GM19463 (cell line): ENCODE measurements around the gene SCAMP2.
A peak's percentile ranks its signal among the peaks of the same experiment; 100 is the strongest.
"Not testable (repeated sequence)": the region's sequence is repeated elsewhere in the genome, so short reads cannot be mapped to it uniquely, and the experiment has no call there.

Source experiments
- ATAC-seq: cut with Tn5 transposase; IDR thresholded peaks from one replicate; pipeline ENCODE4 v1.9.1; 2021; ENCODE audit warnings: mild to moderate bottlenecking, moderate library complexity; ENCODE audit not compliant: unreplicated experiment

The SCAMP2 gene

DNA sequence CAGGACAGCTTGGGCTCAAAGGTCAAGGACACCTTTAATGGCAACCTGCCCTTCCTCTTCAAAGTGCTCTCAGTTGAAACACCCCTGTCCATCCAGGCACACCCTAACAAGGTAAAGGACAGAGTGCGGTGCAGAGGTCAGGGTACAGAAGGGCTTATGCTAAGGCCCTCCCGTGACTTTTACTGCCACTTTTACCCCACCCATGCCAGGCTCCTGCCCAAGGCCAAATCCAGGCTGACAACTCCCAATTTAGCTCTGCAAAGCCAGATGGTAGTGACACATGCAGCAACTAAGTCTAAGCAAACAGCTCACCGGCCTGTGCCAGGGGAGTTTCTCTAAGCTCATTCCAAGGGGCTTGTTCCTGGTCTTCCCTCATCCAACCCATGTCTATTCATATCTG, 18.3 kb upstream of the SCAMP2 start:
- no peak for ATAC-seq

DNA sequence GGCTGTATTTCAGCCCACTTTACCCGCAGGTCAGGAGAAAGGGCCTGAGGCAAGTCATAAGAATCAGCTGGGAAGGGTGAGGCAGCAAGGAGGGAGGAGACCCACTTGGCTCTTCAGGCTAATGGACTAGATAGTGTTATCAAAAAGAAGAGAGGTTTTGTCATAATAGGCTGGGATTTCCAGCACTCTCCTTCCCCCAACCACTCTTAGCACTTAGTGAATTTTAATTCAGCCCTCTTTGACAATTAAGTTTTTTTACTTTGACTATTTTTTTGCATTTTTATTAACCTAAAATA, 17.4 kb upstream of the SCAMP2 start:
- ATAC-seq: no peak

DNA sequence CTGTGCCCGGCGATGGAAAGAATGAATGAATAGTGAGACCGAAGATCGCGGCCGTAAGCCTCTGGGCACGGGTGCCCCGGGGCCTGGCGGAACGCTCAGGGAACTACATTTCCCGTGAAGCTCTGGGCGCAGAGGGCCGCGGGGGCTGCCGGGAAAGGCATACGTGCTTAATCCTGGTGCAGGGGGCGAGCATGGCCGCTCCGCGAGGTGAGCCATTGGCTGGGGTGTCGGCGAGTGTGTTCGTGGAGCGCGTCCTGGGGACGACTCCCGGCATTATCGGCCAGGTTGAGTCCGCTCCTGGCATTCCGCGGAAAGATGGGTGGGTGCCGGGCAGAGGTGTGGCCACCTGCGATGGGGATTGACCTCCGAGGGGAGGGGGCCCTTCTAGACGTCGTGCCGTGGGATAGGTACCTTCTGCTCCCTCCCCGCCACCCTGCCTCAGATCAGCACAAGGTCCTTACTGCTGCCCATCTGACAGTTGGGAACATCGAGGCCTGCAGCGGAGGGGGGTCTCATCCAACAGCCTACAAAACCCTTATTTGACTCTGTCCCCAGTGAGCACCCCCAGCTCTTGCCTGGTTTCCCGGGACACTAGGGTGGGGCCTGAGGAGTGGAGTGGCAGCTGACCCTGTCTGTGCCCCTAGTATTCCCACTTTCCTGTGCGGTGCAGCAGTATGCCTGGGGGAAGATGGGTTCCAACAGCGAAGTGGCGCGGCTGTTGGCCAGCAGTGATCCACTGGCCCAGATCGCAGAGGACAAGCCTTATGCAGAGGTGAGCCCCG, 16.9 kb upstream of the SCAMP2 start, which contains the start of gene MPI:
MPI (plus strand) TSS at position 160 of the 782 bp plus-strand sequence; CDS start at position 192, 32 bp downstream.
- peak; percentile 92 for ATAC-seq

DNA sequence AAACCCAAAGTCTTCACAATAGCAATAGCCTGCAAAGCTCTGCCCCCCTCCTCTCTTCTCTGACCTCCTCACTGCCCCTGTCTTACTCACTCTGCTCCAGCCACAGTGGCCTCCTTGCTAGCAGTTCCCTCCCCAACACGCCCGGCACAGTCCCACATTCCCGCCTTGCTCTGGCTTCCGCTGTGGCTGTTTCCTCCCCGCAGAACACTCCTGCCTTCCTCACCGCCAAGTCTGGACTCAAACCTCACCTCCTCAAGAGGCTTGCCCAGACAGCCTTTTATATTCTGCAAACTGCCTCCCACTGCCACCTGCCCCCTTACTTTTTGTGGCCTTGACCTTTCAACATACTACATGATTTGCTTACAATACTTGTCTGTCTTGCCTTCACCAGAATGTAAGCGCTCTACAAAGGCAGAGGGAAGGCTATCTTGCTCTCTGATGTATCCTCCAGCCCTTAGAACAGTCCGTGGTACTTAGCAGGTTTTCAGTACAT, 16.3 kb upstream of the SCAMP2 start:
- no peak for ATAC-seq

DNA sequence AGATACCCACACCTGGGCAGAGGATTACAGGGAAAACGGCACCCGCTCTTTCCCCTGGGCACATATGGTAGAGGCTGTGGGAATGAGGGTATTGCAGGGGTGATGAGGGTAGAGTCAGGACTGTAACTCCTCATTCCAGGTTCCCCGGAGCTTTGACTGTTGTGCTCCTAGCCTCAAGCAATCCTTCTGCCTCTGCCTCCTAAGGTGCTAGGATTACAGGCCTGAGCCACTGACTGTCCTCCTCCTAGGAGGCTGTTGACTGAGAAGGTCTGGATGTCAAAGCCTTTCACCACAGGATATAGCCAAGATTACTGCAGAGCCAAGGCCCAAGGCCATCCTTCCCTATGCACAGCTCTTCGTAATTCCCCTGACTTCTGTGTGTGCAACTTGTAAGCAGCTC, 15.6 kb upstream of the SCAMP2 start:
- ATAC-seq: no peak

DNA sequence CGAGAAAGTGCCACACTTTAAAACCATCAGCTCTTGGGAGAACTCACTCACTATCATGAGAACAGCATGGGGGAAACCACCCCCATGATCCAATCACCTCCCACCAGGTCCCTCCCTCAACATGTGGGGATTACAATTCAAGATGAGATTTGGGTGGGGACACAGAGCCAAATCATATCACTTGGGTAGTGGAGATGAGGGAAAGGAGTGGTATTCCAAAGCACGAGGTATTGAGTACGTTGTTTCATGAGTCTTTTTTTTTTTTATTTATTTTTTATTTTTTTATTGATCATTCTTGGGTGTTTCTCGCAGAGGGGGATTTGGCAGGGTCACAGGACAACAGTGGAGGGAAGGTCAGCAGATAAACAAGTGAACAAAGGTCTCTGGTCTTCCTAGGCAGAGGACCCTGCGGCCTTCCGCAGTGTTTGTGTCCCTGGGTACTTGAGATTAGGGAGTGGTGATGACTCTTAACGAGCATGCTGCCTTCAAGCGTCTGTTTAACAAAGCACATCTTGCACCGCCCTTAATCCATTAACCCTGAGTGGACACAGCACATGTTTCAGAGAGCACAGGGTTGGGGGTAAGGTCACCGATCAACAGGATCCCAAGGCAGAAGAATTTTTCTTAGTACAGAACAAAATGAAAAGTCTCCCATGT, 14.5 kb upstream of the SCAMP2 start:
- ATAC-seq: not testable (repeated sequence)

DNA sequence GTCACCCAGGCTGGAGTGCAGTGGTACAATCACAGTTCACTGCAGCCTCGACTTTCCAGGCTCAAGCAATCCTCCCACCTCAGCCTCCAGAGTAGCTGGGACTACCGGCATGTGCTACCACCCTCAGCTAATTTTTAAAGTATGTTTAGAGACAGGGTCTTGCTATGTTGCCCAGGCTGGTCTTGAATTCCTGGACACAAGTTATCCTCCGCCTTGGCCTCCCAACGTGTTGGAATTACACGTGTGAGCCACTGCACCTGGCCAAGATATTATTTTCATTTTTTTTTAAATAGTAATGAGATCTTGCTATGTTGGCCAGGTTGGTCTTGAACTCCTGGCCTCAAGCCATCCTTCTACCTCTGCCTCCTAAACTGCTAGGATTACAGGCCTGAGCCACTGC, 12.3 kb upstream of the SCAMP2 start:
- no peak for ATAC-seq

DNA sequence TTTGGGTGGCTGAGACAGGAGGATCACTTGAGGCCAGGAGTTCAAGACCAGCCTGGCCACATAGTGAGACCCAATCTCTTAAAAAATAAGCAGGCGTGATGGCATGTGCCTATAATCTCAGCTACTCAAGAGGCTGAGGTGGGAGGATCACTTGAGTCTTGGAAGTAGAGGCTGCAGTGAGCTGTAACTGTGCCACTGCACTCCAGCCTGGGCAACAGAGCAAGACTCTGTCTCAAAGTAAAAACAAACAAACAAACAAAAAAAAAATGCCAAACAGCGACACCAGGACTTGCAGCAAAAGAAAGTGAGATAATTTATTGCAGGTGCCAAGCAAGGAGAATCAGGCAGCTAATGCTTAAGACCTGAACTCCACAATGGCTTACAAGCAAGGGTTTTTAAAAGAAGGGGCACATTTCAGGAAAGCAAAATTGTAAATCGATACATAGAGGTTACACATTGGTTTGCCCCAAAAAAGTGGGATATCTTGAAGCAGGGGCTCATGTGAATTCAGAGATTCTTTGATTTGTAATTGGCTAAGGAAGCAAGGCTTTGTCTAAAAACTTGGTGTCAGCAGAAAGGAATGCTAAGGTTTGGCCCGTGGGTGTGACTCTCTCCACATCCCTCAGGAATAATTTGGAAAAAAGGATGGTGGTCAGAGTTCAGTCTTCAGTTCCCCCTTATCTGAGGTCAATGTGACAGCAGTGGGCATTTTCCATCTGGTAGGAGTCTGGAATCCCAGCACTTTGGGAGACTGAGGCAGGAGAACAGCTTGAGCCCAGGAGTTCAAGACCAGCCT, 11.5 kb upstream of the SCAMP2 start:
- no peak for ATAC-seq

DNA sequence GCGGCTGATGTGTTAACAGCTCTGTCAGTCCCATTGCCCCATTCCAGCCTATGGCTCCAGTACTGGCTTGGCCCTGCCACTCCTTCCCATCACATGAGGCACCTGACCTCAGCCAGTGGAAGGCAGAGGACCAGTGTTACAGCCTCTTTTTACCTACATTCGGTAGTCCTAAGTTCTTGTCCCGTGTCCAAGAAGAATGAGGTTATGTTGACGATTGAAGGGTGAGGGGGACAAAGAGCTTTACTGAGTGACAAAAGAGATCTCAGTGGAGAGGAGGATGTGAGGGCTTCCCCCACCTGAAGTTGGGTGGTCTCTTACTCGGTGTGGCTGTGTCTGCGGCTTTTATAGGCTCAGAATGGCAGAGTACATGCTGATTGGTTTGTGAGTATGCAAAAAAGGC, 9.4 kb upstream of the SCAMP2 start:
- no peak for ATAC-seq

DNA sequence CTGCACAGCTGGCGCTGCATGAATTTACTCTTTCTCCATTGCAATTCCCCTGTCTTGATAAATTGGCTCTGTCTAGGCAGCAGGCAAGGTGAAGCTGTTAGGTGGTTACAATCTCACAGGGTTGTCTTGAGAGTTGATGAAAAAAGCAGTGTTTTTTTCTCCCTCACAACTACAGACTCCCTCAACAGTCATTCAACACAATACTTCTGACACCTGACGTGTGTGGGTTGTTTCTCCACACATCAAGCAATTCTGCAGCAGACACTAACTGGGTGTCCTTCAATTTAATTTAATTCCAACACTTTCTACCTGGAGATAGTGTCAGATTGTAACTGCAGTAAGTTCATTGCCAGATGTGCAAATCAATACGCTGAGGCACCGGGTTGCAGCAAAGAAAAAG, 5.1 kb upstream of the SCAMP2 start:
- ATAC-seq: no peak

DNA sequence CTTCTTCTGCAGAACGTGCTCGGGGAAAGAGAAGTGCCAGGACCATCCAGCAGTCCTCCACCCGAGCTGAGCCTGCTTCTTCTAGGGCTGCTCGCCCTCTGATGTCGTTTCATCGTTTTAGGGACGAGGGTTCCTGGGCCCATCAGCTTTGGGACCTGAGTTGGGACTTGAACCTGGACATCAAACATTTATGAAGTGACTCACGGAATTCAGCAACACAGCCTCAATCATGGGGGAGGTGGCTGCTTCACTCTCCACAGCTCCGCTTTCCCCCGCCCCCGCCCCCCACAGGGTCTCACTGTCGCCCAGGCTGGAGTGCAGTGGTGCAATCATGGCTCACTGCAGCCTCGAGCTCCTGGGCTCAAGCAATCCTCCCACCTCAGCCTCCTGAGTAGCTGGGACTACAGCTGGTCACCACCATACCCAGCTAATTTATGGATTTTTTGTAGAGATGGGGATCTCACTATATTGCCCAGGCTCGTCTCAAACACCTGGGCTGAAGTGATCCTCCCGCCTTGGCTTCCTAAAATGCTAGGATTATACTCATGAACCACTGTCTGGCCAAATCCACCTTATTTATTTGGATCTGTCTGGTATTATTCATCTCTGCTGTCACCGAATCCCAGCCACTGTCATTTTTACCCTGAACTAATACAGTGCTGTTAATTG, 725 bp upstream of the SCAMP2 start:
- ATAC-seq: no peak

DNA sequence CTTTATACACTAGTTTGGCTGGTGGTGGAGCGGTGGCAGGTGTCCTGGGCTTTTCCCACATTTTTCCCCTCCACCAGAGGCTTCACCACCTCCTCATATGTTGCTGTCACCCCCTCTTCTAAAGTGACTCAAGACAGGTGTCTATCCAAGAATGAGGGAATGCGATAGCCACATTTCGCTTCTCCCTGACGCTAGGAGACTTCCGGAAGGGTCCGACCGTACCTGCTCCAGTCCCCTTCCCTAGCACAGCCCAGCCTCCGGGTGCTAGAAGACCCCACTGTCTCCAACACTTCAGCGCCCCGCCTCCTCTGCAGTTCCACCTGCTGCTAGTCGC, 496 bp downstream of the SCAMP2 start:
- no peak for ATAC-seq

DNA sequence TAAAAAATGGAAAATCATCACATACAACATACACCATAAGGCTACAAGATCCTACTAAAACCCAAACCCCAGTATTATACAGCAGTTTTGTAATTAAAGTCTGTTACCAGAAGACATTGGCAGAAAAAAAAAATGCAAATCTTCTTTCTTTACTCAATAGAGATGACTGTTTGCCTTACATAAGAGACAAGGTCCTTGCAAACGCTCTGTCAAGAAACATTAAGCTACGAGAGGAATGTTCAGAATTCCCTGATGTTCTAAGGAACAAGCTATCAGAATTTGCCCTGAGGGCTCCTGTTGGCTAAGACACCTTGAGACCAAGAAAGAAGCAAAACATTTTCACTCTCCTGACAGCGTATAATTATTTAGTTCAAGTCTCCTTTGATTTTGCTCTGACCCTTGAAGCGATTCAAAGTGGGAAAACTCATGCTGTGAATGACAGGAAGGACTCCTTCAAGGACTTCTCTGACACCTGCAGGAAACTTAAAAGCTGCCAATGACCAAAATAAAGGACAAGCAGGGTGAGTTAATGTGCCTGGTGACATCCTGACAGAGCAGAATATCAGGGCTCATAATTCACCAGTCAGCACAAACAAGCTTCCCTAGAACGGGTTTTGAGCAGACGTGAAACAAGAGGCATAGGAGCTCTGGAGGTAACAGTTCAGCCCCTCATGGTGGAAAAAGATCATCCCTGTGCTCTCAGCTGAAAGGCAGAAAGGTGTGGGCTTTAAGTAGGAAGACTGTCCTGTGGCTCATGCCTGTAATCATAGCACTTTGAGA, 2.5 kb downstream of the SCAMP2 start:
- ATAC-seq: no peak

DNA sequence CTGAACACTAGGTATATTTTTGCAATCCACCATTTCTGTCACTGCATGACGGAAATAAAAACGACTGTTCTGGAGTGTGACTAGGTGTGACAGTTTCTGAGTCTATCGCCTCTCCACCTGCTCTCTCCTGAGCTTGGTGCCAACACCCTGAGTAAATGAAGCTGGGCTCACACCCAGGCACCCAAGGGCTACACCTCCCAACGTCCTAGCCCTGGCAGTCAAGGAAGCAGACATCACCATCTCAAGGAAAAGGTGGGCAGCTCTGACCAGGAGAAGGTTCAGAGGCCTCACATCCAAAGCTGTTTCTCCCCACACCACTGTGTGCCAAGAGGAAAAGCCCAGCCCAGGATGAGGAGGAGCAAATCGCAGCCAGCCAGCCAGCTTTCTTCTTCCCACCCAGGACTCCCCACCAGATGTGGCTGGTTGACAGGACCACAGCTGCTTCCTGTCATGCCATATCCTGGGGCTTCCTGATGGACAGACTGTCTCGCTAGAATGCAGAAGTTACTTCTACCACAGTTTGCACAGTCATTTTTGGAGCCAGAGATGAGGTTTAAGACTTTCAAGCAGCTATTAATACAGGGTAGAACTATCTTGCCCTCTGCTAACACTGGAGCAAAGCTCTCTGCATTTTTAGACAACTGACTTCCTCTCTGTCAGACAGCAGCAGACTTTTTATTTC, 3.3 kb downstream of the SCAMP2 start:
- ATAC-seq: peak; percentile 59

DNA sequence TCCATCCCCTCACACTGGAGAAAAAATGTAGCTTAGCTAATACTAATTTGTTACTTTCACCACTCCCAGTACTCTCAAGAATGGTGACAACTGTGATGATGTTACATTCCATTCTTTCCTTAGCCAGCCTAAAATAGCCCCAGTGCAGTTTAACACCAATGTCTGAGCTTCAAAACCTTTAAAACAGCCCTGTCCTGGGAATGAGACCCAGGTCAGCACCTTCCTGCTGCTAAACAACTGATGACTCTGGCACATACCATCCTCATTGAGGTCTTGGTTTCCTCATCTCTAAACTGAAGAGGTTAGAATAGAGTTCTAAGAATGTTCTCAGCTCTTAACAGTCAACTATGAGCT, 3.8 kb downstream of the SCAMP2 start:
- ATAC-seq: no peak

DNA sequence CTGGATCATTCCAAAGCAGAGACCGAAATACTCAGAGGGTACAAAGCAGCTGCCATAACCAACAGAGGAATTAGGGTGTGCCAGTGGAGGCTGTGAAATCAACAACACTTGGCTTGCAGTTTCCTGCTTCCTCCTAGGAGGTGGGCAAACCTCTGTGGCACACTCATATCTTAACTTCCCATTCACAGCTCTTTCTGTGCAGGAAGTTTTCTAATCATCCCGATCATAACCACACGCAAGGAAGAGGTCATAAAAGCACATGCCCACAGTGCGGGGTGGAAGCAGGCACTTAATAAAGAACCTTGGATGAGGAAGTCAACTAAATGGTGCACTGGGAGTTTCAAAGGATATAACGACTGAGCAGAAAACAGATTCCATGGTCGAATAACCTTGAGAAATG, 5.1 kb downstream of the SCAMP2 start:
- ATAC-seq: no peak

DNA sequence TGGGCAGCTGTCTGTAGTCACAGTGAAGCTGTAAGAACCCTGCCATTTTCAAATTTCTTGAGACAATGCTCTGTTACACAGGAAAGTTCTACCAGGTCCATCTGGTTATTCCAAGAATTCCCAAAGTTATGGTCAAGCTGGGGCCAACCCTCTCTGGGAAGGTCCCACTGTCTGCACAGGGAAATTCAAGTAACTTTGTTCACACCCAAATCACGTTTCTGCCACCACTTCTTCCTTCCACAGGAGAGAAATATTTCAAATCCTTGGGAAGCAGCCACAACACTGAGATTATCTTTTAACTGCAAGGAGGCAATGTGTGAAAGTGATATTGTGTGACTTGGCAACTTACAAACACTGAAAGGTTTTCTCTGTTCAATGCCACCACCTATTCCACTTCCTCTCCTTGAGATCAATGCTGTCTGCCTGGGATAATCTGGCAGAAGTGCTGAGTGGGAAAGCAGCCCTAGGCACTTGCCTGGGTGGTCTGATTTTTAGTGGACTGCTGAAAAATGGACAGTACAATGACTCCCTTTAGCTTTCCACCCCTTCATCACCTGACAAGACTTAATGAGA, 5.6 kb downstream of the SCAMP2 start:
- no peak for ATAC-seq

DNA sequence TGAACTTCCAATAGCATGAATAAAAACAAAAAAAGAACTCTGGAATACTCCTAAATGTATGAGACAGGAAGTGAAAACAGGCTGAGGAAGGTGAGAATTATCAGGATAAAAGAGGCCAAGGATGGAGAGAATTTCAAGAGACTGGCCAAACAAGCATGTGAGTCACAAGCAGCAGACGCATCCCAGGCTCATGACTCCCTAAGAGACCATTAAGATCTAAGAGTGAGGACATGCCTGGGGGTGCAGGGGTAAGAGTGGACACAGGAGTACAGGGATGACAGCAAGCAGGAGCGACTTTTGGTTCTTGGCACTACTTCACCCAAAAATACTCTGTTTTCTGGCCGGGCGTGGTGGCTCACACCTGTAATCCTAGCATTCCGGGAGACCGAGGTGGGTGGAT, 7.1 kb downstream of the SCAMP2 start:
- no peak for ATAC-seq

DNA sequence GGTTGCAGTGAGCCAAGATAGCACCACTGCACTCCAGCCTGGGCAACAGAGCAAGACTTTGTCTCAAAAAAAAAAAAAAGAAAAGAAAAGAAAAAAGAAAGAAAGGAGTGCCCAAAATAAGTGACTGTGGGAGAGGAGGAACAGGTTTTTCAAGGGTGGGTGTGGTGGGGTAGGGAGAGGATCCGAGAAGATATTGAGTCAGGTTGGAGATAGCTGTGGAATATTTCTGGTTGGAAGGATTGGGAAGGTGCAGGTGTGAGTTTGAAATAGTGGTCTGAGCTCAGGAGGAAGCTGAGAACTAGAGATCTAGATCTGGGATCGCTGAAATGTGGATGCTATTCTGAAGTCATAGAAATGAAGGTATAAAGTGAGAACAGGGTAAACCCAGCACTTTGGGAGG, 7.8 kb downstream of the SCAMP2 start:
- no peak for ATAC-seq

DNA sequence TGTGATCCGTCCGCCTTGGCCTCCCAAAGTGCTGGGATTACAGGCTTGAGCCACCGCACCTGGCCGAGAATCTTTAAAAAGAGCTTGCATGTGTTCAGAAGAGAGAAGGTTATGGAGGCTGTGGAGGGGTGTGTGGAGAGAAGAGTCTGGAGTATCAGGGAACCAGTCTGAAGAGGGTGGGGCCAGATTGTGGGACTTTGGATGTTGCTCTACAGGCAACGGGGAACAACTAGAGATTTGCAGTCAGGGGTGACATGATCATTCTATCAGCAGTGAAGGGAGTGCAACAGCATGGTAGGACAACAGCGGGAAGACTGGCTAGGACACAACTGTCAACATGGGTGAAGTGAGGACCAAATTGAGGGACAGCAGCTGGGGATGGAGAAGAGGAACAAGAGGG, 8.9 kb downstream of the SCAMP2 start:
- no peak for ATAC-seq
